ENCODE measurements around the gene LBH. TPM values are rescaled to one million over a fixed set of nuclear protein-coding genes. Genes with fewer than 3 reads are reported as not detected.

Gene LBH
- total RNA-seq, 4 donors from 2014 or later: 62.3 to 509 (median 348) TPM

DNA sequence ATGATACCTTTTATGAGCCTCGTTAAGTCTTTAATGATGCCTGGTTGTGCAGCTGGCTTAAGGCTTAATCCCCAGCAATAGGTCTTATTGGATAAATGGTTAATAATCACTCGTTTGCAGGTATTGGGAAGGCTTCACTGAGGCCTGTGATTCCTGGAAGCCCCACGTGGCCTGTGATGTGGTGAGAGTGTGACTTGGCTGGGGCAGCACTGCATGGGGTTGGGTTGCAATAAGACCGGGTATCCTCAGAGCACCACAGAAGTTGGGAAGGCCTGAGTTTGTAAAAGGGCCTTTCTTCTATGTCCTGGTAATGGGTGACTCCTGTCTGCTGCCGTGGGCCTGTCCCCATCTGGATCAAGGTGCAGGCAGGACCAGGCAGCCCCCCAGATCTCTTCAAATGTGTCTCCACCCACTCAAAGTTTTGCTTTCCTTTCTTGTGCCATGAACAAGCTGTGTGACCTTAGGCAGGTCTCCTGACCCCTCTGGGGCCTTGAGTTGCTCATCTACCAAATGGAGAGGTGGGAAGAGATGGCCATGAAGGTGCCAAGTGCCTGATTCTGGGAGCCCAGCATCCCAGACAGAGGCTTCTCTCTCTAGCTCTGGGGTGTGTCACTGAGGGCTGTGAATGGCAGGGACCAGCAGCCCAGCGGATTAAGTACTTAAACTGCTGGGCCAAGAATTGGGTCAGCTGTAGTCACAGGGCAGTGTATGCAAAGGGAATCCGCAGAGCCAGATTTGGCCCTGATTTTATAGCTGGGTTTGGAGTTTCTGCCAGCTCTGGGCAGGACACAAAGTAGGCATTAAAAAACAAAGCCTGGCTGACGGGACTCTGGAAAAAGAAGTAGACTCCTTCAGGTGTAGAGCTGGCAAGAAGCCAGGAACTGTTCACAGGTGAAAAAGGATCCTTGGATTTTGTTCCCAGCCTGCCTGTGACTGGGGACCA, 24.4 kb downstream of the LBH start:
- 66% methylated on average over 3 of the region's 8 CpGs; no CpG with 5 or more reads in 1 of the 2 donors for WGBS, 2 donors (ENCODE audit: low coverage in 1 of 2)
- Histone ChIP-seq H3K27me3 (no peaks in the 10 kb centered on the region), H3K27ac (peak overlapping the region in 3 of 4 donors; percentile 18 to 76 (median 42)), H3K4me1 (peaks cover 6 to 57% (median 32%) of the 10 kb centered on the region in 3 donors), H3K9me3 (no peaks in the 10 kb centered on the region), H3K36me3 (peaks cover 0 to 45% of the 10 kb centered on the region in 2 donors), H3K4me3 (no peak overlapping the region)
- TF ChIP-seq EP300 (IDR thresholded peaks at IDR 0.05) (no peak), POLR2A (IDR thresholded peaks at IDR 0.05) (no peak), POLR2AphosphoS5 (IDR thresholded peaks at IDR 0.05) (no peak)
- TF ChIP-seq, protein P1, sequence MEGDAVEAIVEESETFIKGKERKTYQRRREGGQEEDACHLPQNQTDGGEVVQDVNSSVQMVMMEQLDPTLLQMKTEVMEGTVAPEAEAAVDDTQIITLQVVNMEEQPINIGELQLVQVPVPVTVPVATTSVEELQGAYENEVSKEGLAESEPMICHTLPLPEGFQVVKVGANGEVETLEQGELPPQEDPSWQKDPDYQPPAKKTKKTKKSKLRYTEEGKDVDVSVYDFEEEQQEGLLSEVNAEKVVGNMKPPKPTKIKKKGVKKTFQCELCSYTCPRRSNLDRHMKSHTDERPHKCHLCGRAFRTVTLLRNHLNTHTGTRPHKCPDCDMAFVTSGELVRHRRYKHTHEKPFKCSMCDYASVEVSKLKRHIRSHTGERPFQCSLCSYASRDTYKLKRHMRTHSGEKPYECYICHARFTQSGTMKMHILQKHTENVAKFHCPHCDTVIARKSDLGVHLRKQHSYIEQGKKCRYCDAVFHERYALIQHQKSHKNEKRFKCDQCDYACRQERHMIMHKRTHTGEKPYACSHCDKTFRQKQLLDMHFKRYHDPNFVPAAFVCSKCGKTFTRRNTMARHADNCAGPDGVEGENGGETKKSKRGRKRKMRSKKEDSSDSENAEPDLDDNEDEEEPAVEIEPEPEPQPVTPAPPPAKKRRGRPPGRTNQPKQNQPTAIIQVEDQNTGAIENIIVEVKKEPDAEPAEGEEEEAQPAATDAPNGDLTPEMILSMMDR (IDR thresholded peaks at IDR 0.05): no peak
- no peak for ATAC-seq

DNA sequence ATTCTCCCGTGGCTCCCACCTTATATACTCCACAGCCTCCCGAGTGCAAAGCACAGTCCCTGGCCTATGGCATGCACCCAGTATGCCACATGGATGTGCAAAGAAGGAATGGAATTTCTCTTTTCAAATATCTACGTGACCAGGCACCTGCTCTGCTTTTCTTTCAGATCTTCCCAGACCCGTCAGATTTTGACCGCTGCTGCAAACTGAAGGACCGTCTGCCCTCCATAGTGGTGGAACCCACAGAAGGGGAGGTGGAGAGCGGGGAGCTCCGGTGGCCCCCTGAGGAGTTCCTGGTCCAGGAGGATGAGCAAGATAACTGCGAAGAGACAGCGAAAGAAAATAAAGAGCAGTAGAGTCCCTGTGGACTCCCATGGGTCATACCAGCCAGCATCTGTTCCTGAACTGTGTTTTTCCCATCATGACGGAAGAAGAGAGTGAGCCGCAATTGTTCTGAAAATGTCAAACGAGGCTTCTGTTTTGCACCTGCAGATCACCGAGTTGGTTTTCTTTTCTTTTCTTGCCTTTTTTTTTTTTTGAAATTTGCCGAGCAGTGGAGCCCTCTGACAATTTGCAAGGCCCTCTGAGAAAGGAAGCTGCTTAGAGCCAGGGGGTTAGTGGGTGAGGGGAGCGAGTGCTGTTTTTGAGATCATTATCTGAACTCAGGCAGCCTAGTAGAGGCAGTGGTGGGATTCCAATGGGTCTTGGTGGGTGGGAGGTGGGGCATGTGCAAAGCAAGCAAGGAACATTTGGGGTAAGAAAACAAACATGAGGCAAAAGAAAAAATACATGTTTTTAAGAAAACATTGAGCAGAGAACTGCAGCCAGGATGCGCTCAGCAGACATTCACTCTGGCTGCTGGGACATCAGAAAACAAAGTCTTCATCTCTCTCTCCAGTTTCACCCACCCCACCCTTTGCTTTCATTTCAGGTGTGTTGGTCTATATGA, 26.2 kb downstream of the LBH start:
- Histone ChIP-seq H3K27me3 (no peaks in the 10 kb centered on the region), H3K4me3 (no peak overlapping the region), H3K36me3 (peaks cover 0 to 45% of the 10 kb centered on the region in 2 donors), H3K9me3 (peaks cover 0 to 7% (median 0%) of the 10 kb centered on the region in 3 donors), H3K4me1 (peaks cover 3 to 39% (median 23%) of the 10 kb centered on the region in 3 donors), H3K27ac (no peak overlapping the region)
- ATAC-seq: no peak
- TF ChIP-seq EP300 (IDR thresholded peaks at IDR 0.05): no peak
- TF ChIP-seq POLR2A (IDR thresholded peaks at IDR 0.05): no peak
- TF ChIP-seq, protein P1 (IDR thresholded peaks at IDR 0.05): no peak
- TF ChIP-seq POLR2AphosphoS5 (IDR thresholded peaks at IDR 0.05): no peak
- WGBS, 2 donors (ENCODE audit: low coverage in 1 of 2): 79 to 84% methylated on average over 9 to 17 of the region's 17 CpGs

DNA sequence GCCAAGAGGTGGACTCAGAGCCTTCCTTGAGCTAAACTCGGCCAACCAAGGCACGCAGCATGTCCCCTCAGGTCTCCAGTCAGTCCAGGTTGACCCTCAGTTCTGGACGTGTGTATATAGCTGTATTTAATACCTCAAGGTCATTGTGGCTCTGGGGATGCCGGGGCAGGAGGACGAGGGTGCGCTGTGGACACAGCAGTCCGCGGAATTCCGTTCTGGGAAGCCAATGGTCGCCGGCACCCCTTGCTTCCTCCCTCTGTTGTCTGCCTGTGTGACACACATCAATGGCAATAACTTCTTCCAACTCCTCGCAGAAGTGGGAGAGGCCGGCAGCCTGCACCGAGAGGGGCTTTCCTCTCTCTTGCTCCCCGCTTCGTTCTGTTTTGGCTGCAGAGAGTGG, 27.7 kb downstream of the LBH start:
- ATAC-seq: no peak
- WGBS, 2 donors (ENCODE audit: low coverage in 1 of 2): 87 to 91% methylated on average over 4 to 12 of the region's 16 CpGs
- peaks cover 0 to 45% of the 10 kb centered on the region in 2 donors for H3K36me3 ChIP-seq
- no peaks in the 10 kb centered on the region for H3K27me3 ChIP-seq
- peaks cover 0 to 23% (median 10%) of the 10 kb centered on the region in 3 donors for H3K4me1 ChIP-seq
- H3K4me3 ChIP-seq: no peak overlapping the region
- H3K9me3 ChIP-seq: peaks cover 0 to 9% (median 0%) of the 10 kb centered on the region in 3 donors
- no peak overlapping the region for H3K27ac ChIP-seq
- TF ChIP-seq POLR2A (IDR thresholded peaks at IDR 0.05) (no peak), POLR2AphosphoS5 (IDR thresholded peaks at IDR 0.05) (no peak), EP300 (IDR thresholded peaks at IDR 0.05) (no peak)
- TF ChIP-seq, protein P1 (IDR thresholded peaks at IDR 0.05): no peak

DNA sequence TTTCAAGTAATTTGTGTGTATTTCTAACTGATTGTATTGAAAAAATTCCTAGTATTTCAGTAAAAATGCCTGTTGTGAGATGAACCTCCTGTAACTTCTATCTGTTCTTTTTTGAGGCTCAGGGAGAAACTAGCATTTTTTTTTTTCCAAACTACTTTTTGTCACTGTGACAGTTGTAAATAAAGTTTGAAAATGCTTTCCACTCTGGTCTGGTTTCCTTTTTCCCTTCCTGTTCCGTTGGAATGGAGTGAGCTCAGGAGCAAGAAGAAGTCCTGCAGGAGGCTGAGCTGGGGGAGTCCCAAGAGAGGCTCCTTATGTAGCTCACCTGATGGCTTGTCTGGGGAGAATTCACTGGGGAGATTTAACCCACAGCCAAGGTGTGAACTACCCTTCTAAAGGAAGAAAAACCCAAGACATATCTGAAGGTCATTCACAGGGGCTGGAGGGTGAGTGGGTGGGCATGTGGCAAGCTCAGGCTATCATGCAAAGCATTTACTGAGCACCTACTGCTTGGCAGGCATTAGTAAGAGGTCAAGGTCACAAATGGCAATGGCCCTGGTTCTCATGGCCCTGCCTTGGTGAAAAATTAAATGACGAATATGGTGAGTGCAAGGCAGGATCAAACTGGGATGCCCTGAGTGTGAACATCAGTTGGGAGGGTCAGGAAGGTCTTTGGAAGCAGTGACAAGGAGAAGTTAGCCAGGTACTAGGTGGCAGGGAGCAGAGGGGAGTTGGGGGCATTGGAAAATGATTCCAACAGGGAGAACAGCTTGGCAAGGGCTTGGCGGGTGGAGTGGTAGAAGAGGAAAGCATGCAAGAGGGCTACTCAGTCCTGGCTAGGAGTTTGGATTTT, 28.7 kb downstream of the LBH start:
- no peak overlapping the region for H3K4me3 ChIP-seq
- no peaks in the 10 kb centered on the region for H3K27me3 ChIP-seq
- H3K36me3 ChIP-seq: peaks cover 0 to 45% of the 10 kb centered on the region in 2 donors
- H3K27ac ChIP-seq: no peak overlapping the region
- no peak for ATAC-seq
- WGBS, 2 donors (ENCODE audit: low coverage in 1 of 2): 76 to 91% methylated on average over 1 to 3 of the region's 3 CpGs
- H3K4me1 ChIP-seq: peaks cover 0 to 14% (median 3%) of the 10 kb centered on the region in 3 donors
- TF ChIP-seq, protein P1 (IDR thresholded peaks at IDR 0.05): no peak
- no peak for TF ChIP-seq EP300 (IDR thresholded peaks at IDR 0.05)
- no peak for TF ChIP-seq POLR2AphosphoS5 (IDR thresholded peaks at IDR 0.05)
- no peak for TF ChIP-seq POLR2A (IDR thresholded peaks at IDR 0.05)
- peaks cover 0 to 9% (median 0%) of the 10 kb centered on the region in 3 donors for H3K9me3 ChIP-seq

Data from gastroesophageal sphincter (tissue), 4 donors.